Tibial nerve (tissue), 4 donors: ENCODE results near the gene ADGRD1.
A peak's percentile ranks its signal among the peaks of the same experiment; 100 is the strongest.

Experiments used
- CTCF ChIP-seq, 5 experiments: fragments of 200-600 bp in 3 of 5; fragments of 450-650 bp in 2 of 5; sonication (generic) in 3 of 5; IDR thresholded peaks; one replicate each; pipeline ENCODE4 v1.5.1; 2016 to 2019; ENCODE audit warnings: antibody characterized with exemption in 5 of 5, mild to moderate bottlenecking in 3 of 5, moderate library complexity in 2 of 5
- EP300 ChIP-seq, 2 donors: sonication (generic); formaldehyde crosslinking; IDR thresholded peaks; one replicate each; pipeline ENCODE4 v1.6.1; 2017; ENCODE audit warnings: antibody characterized with exemption in 2 of 2, mild to moderate bottlenecking in 1 of 2
- POLR2A ChIP-seq, 2 donors: fragments of 450-650 bp; IDR thresholded peaks; one replicate each; pipeline ENCODE4 v1.6.1; 2017; ENCODE audit warnings: antibody characterized with exemption in 2 of 2, mild to moderate bottlenecking in 2 of 2, moderate library complexity in 2 of 2

GRCh38 chr12:131105736-131106348 lies 152.1 kb downstream of the ADGRD1 start:
- TF ChIP-seq CTCF (IDR thresholded peaks at IDR 0.05) = no peak
- TF ChIP-seq EP300 (IDR thresholded peaks at IDR 0.05) = peak in 1 of 2 donors; percentile 60
- no peak for TF ChIP-seq POLR2A (IDR thresholded peaks at IDR 0.05)
